G401 (cell line): Measurements from ENCODE around the gene DPY19L2. TPM values are rescaled to one million over a fixed set of nuclear protein-coding genes. Genes with fewer than 3 reads are reported as not detected.
A peak's percentile ranks its signal among the peaks of the same experiment; 100 is the strongest.
"Not testable (repeated sequence)": the region's sequence is repeated elsewhere in the genome, so short reads cannot be mapped to it uniquely, and the experiment has no call there.

Experiments used
- DNase-seq: peaks from one replicate; pipeline ENCODE4 v3.0.0-alpha.2; 2015; ENCODE audit warnings: low spot score
- in situ Hi-C: cut with HindIII; loops from 2 replicates; pipeline ENCODE4 v1.10.0; 2016; ENCODE audit warnings: low sequenced_read_pairs, mixed read lengths
- total RNA-seq: library from RNA; depleted of rRNA; stranded (reverse); fragments of >200 nt; shearing (Covaris generic); gene quantifications from 2 replicates; pipeline ENCODE4 v1.2.3, GENCODE V29; 2014

DPY19L2 gene
- total RNA-seq, 1 experiment from 2014 or later, result 5.5 TPM

- in situ Hi-C loops, result not testable (repeated sequence)
- peak; percentile 15 for DNase-seq
Measured at GRCh38 chr12:63669427-63669826, 1.1 kb upstream of the DPY19L2 start.

GRCh38 chr12:63668800-63669365 is 590 bp upstream of the DPY19L2 start:
- DNase-seq, result peak; percentile 50
- in situ Hi-C loops, result not testable (repeated sequence)

GRCh38 chr12:63663005-63663404 is 5.3 kb downstream of the DPY19L2 start:
- DNase-seq, in situ Hi-C loops: not testable (repeated sequence)

GRCh38 chr12:63658501-63658900 is 9.8 kb downstream of the DPY19L2 start:
- DNase-seq, in situ Hi-C loops: not testable (repeated sequence)

GRCh38 chr12:63656407-63656806 is 11.9 kb downstream of the DPY19L2 start:
- DNase-seq, in situ Hi-C loops: not testable (repeated sequence)

GRCh38 chr12:63655543-63656257 is 12.6 kb downstream of the DPY19L2 start:
- in situ Hi-C loops, DNase-seq: not testable (repeated sequence)

GRCh38 chr12:63654481-63654880 is 13.8 kb downstream of the DPY19L2 start:
- in situ Hi-C loops, result not testable (repeated sequence)

GRCh38 chr12:63649517-63649916 is 18.8 kb downstream of the DPY19L2 start:
- in situ Hi-C loops, DNase-seq: not testable (repeated sequence)

More at GRCh38 chr12:63654481-63654880, 13.8 kb downstream of the DPY19L2 start:
- DNase-seq, result not testable (repeated sequence)

- in situ Hi-C loops, DNase-seq: not testable (repeated sequence)
Measured at GRCh38 chr12:63643381-63644140, 24.7 kb downstream of the DPY19L2 start.

- in situ Hi-C loops, result not testable (repeated sequence)
Measured at GRCh38 chr12:63624258-63624657, 44.0 kb downstream of the DPY19L2 start.

GRCh38 chr12:63615544-63615943 is 52.7 kb downstream of the DPY19L2 start:
- in situ Hi-C loops, result not testable (repeated sequence)

More at GRCh38 chr12:63624258-63624657, 44.0 kb downstream of the DPY19L2 start:
- not testable (repeated sequence) for DNase-seq

GRCh38 chr12:63611285-63611684 is 57.0 kb downstream of the DPY19L2 start:
- in situ Hi-C loops, DNase-seq: not testable (repeated sequence)

More at GRCh38 chr12:63615544-63615943, 52.7 kb downstream of the DPY19L2 start:
- not testable (repeated sequence) for DNase-seq

GRCh38 chr12:63609281-63609680 is 59.0 kb downstream of the DPY19L2 start:
- DNase-seq, in situ Hi-C loops: not testable (repeated sequence)

GRCh38 chr12:63604985-63605384 is 63.3 kb downstream of the DPY19L2 start:
- in situ Hi-C loops, DNase-seq: not testable (repeated sequence)

GRCh38 chr12:63594828-63595227 is 73.5 kb downstream of the DPY19L2 start:
- DNase-seq, in situ Hi-C loops: not testable (repeated sequence)

- DNase-seq, in situ Hi-C loops: not testable (repeated sequence)
Measured at GRCh38 chr12:63584426-63584825, 83.9 kb downstream of the DPY19L2 start.

- DNase-seq, in situ Hi-C loops: not testable (repeated sequence)
Measured at GRCh38 chr12:63583289-63583688, 85.0 kb downstream of the DPY19L2 start.

GRCh38 chr12:63577631-63578030 is 90.7 kb downstream of the DPY19L2 start:
- DNase-seq, in situ Hi-C loops: not testable (repeated sequence)

- in situ Hi-C loops, DNase-seq: not testable (repeated sequence)
Measured at GRCh38 chr12:63572038-63572437, 96.3 kb downstream of the DPY19L2 start.
